Neural progenitor cell (in vitro differentiated cells): ENCODE measurements around the gene C12orf42. TPM values are rescaled to one million over a fixed set of nuclear protein-coding genes. Genes with fewer than 3 reads are reported as not detected.

ENCODE experiments used
- DNase-seq: peaks from one replicate; pipeline ENCODE4 v3.0.0-alpha.2; 2016; ENCODE audit warnings: low spot score
- H2AFZ ChIP-seq: fragments of 200-600 bp; sonication (generic); replicated peaks from 2 replicates; pipeline ENCODE4 v1.6.1; 2016; ENCODE audit warnings: antibody characterized with exemption
- H3F3A ChIP-seq: fragments of 200-600 bp; sonication (generic); 2 replicates; pipeline ENCODE4 v1.6.1; 2016; ENCODE audit warnings: antibody characterized with exemption, low read depth
- H3K27ac ChIP-seq: fragments of 200-600 bp; sonication (generic); 2 replicates; pipeline ENCODE4 v1.5.1; 2016; ENCODE audit warnings: mild to moderate bottlenecking
- H3K27me3 ChIP-seq: fragments of 200-600 bp; sonication (generic); 2 replicates; pipeline ENCODE4 v1.6.1; 2016; ENCODE audit warnings: mild to moderate bottlenecking, moderate library complexity
- H3K36me3 ChIP-seq: fragments of 200-600 bp; sonication (generic); 2 replicates; pipeline ENCODE4 v1.5.1; 2016
- H3K4me1 ChIP-seq: fragments of 200-600 bp; sonication (generic); 2 replicates; pipeline ENCODE4 v1.6.1; 2016; ENCODE audit warnings: mixed run types
- H3K4me2 ChIP-seq: fragments of 200-600 bp; sonication (generic); 2 replicates; pipeline ENCODE4 v1.6.1; 2016
- H3K4me3 ChIP-seq: fragments of 200-600 bp; sonication (generic); 2 replicates; pipeline ENCODE4 v1.5.1; 2016
- H3K79me2 ChIP-seq: fragments of 200-600 bp; sonication (generic); 2 replicates; pipeline ENCODE4 v1.6.1; 2016; ENCODE audit warnings: low read depth
- H3K9ac ChIP-seq: fragments of 200-600 bp; sonication (generic); 2 replicates; pipeline ENCODE4 v1.6.1; 2016
- H3K9me3 ChIP-seq: fragments of 200-600 bp; sonication (generic); 2 replicates; pipeline ENCODE4 v1.5.1; 2016; ENCODE audit warnings: low read depth
- H4K20me1 ChIP-seq: fragments of 200-600 bp; sonication (generic); 2 replicates; pipeline ENCODE4 v1.6.1; 2016; ENCODE audit warnings: low read depth
- H3K27ac Mint-ChIP-seq: 3 replicates; pipeline ENCODE4 v1.8.0; 2021; ENCODE audit warnings: mixed read lengths
- H3K27me3 Mint-ChIP-seq: 2 replicates; pipeline ENCODE4 v1.8.0; 2022; ENCODE audit warnings: low read depth, mild to moderate bottlenecking, inconsistent platforms, moderate library complexity, mixed read lengths; ENCODE audit not compliant: insufficient read depth
- H3K36me3 Mint-ChIP-seq: 3 replicates; pipeline ENCODE4 v1.8.0; 2021; ENCODE audit warnings: mixed read lengths
- H3K4me1 Mint-ChIP-seq: 3 replicates; pipeline ENCODE4 v1.8.0; 2021; ENCODE audit warnings: mixed read lengths
- H3K4me3 Mint-ChIP-seq: 3 replicates; pipeline ENCODE4 v1.8.0; 2021; ENCODE audit warnings: mild to moderate bottlenecking, moderate library complexity, mixed read lengths
- H3K9me3 Mint-ChIP-seq: 3 replicates; pipeline ENCODE4 v1.8.0; 2020; ENCODE audit warnings: mixed read lengths
- EZH2 ChIP-seq: fragments of 200-600 bp; sonication (generic); IDR thresholded peaks from 2 replicates; pipeline ENCODE4 v1.6.1; 2017; ENCODE audit warnings: antibody characterized with exemption, mild to moderate bottlenecking, moderate library complexity
- EZH2phosphoT487 ChIP-seq: fragments of 200-600 bp; sonication (generic); IDR thresholded peaks from 2 replicates; pipeline ENCODE4 v1.6.1; 2017; ENCODE audit warnings: antibody characterized with exemption
- total RNA-seq: library from RNA; depleted of rRNA; stranded (reverse); fragments of >200 nt; gene quantifications from 2 replicates; pipeline ENCODE4 v1.2.3, GENCODE V29; 2015; ENCODE audit warnings: low replicate concordance
- TF ChIP-seq, protein P1 (sequence below): fragments of 200-600 bp; sonication (generic); IDR thresholded peaks from 2 replicates; pipeline ENCODE4 v1.5.1; 2017; ENCODE audit warnings: antibody characterized with exemption, mild to moderate bottlenecking

C12orf42 gene
- total RNA-seq, 1 donor from 2014 or later: 1.1 TPM

DNA sequence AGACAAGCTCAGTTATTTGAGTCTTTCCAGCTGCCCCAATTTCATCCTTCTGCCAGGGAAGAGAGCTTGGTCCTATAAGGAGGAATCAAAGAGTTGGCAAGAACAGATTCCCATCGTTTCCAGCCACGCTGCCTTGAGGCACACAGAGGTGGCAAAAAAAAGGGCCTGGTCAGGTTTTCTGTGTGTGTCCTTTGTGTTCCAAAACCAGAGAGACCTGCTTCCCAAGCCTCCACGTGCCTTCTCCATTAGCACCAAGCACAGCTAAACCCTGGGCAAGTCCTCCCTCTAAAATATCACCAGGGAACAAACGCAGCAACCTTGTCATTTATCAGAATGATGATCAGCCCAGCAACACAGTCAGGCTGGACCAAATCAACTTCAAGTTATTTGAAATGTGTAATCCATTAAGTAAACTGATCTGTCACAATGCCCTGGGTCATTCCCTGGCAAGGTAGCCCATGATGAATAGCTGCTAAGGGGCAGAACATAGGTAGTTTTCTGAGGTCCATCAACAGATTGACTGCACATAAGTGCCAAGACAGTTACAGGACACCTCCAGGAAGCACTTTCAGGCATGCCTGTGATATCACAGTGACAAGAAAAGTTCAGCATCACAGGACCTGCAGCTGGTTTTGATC, 28.6 kb upstream of the C12orf42 start:
- Mint-ChIP-seq H3K9me3 (peaks cover 5% of the 10 kb centered on the region), H3K36me3 (no peaks in the 10 kb centered on the region), H3K4me3 (no peak overlapping the region), H3K4me1 (no peaks in the 10 kb centered on the region), H3K27me3 (peaks cover 5% of the 10 kb centered on the region), H3K27ac (no peak overlapping the region)
- H3K36me3 ChIP-seq: no peaks in the 10 kb centered on the region
- H3K4me1 ChIP-seq: peaks cover 13% of the 10 kb centered on the region
- H3K9ac ChIP-seq: no peak overlapping the region
- no peak overlapping the region for H3K27ac ChIP-seq
- TF ChIP-seq EZH2: no peak
- TF ChIP-seq, protein P1, sequence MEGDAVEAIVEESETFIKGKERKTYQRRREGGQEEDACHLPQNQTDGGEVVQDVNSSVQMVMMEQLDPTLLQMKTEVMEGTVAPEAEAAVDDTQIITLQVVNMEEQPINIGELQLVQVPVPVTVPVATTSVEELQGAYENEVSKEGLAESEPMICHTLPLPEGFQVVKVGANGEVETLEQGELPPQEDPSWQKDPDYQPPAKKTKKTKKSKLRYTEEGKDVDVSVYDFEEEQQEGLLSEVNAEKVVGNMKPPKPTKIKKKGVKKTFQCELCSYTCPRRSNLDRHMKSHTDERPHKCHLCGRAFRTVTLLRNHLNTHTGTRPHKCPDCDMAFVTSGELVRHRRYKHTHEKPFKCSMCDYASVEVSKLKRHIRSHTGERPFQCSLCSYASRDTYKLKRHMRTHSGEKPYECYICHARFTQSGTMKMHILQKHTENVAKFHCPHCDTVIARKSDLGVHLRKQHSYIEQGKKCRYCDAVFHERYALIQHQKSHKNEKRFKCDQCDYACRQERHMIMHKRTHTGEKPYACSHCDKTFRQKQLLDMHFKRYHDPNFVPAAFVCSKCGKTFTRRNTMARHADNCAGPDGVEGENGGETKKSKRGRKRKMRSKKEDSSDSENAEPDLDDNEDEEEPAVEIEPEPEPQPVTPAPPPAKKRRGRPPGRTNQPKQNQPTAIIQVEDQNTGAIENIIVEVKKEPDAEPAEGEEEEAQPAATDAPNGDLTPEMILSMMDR: no peak
- no peak for TF ChIP-seq EZH2phosphoT487
- H3K9me3 ChIP-seq: no peaks in the 10 kb centered on the region
- peak overlapping the region; percentile 12 for H2AFZ ChIP-seq
- no peaks in the 10 kb centered on the region for H3F3A ChIP-seq
- H4K20me1 ChIP-seq: no peaks in the 10 kb centered on the region
- H3K4me3 ChIP-seq: no peak overlapping the region
- H3K79me2 ChIP-seq: no peaks in the 10 kb centered on the region
- H3K27me3 ChIP-seq: no peaks in the 10 kb centered on the region
- DNase-seq: no peak
- no peak overlapping the region for H3K4me2 ChIP-seq

DNA sequence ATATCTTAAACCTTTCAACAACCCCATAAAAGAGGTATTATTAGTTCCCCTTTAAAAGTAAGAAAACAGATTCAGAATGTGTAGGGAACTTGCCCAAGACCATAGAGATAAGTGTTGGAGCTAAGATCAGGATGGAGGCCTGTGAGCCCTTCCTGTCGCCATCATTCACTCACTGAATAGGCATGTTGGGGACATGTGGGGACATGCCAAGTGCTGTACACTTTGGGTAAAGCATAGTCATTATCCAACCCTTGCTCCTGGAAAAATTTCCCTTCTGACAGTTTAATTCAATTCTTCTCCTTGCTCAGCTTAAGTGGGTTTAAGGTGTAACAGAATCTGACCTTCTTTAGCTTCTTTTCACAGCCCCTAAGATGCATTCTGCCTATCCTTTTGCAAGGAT, 28.0 kb upstream of the C12orf42 start:
- Mint-ChIP-seq H3K27ac (no peak overlapping the region), H3K27me3 (peaks cover 5% of the 10 kb centered on the region), H3K4me1 (no peaks in the 10 kb centered on the region), H3K36me3 (no peaks in the 10 kb centered on the region), H3K9me3 (peaks cover 5% of the 10 kb centered on the region), H3K4me3 (no peak overlapping the region)
- Histone ChIP-seq H2AFZ (peak overlapping the region; percentile 12), H3K27ac (no peak overlapping the region), H3K4me2 (no peak overlapping the region), H3K27me3 (no peaks in the 10 kb centered on the region), H3K36me3 (no peaks in the 10 kb centered on the region), H3F3A (no peaks in the 10 kb centered on the region), H3K9ac (no peak overlapping the region), H4K20me1 (no peaks in the 10 kb centered on the region), H3K4me1 (peaks cover 11% of the 10 kb centered on the region), H3K9me3 (no peaks in the 10 kb centered on the region), H3K79me2 (no peaks in the 10 kb centered on the region), H3K4me3 (no peak overlapping the region)
- no peak for DNase-seq
- TF ChIP-seq, protein P1: no peak
- TF ChIP-seq EZH2phosphoT487 (no peak), EZH2 (no peak)

DNA sequence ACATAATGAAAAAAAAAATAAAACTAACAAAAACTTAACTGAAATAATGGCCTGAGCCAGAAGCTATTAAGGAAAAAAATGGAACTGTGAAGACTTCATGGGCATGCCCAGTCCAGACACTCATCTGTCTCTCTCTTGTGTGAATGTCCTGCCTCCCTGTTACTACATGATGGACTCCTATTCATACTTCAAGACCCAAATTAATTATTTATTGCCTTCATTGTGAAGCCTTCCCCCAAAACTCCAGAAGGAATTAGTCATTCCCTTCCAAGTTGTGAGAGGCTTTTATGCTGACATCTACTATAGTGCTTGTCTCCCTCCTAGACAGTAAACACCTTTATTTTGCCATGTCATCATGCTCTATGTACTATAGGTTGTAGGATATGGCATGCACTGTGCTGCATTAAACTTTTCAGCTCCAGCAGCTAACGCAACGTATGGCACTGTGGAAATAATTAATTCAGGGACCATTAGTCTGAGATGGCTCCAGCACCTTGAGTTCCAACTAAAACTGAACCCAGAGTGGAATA, 25.0 kb upstream of the C12orf42 start:
- Histone ChIP-seq H3K4me1 (peaks cover 11% of the 10 kb centered on the region), H3K4me2 (no peak overlapping the region), H3K9ac (no peak overlapping the region), H3K4me3 (no peak overlapping the region), H3K79me2 (no peaks in the 10 kb centered on the region), H3F3A (no peaks in the 10 kb centered on the region), H3K27ac (no peak overlapping the region), H3K36me3 (no peaks in the 10 kb centered on the region), H4K20me1 (no peaks in the 10 kb centered on the region), H2AFZ (no peak overlapping the region), H3K9me3 (no peaks in the 10 kb centered on the region), H3K27me3 (no peaks in the 10 kb centered on the region)
- Mint-ChIP-seq H3K27ac (no peak overlapping the region), H3K4me1 (no peaks in the 10 kb centered on the region), H3K27me3 (peaks cover 5% of the 10 kb centered on the region), H3K36me3 (no peaks in the 10 kb centered on the region), H3K9me3 (peaks cover 2% of the 10 kb centered on the region), H3K4me3 (no peak overlapping the region)
- TF ChIP-seq, protein P1: no peak
- TF ChIP-seq EZH2: no peak
- TF ChIP-seq EZH2phosphoT487: no peak
- no peak for DNase-seq
